GM10266 (cell line): ENCODE results near the gene ELK4.

ENCODE experiments used
- DNase-seq: peaks from one replicate; pipeline ENCODE4 v3.0.0; 2012; ENCODE audit errors: extremely low spot score
- TF ChIP-seq, protein P1 (sequence below): IDR thresholded peaks from 2 replicates; pipeline ENCODE4 v1.5.1; 2012; ENCODE audit warnings: mild to moderate bottlenecking, low read depth; ENCODE audit not compliant: control insufficient read depth, insufficient read depth; ENCODE audit errors: missing control alignments

Gene ELK4

DNA sequence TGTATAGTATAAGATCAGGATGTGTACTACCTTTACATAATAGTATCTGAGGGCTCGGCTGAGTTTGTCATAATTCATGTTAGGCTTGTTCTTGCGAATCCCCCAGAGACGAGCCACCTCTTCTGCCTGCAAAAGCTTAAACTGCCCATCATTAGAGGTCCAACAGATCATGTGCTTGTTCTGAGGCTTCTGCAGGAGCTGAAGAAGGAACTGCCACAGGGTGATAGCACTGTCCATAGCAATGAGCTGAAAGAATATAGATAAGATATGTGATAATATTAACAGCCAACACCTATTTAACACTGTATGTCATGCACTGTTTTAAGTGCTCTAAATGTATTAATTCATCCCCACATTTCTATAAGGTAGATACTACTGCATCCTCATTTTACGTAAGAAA, 8.2 kb downstream of the ELK4 start:
- DNase-seq, result no peak
- TF ChIP-seq, protein P1, sequence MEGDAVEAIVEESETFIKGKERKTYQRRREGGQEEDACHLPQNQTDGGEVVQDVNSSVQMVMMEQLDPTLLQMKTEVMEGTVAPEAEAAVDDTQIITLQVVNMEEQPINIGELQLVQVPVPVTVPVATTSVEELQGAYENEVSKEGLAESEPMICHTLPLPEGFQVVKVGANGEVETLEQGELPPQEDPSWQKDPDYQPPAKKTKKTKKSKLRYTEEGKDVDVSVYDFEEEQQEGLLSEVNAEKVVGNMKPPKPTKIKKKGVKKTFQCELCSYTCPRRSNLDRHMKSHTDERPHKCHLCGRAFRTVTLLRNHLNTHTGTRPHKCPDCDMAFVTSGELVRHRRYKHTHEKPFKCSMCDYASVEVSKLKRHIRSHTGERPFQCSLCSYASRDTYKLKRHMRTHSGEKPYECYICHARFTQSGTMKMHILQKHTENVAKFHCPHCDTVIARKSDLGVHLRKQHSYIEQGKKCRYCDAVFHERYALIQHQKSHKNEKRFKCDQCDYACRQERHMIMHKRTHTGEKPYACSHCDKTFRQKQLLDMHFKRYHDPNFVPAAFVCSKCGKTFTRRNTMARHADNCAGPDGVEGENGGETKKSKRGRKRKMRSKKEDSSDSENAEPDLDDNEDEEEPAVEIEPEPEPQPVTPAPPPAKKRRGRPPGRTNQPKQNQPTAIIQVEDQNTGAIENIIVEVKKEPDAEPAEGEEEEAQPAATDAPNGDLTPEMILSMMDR, result no peak

DNA sequence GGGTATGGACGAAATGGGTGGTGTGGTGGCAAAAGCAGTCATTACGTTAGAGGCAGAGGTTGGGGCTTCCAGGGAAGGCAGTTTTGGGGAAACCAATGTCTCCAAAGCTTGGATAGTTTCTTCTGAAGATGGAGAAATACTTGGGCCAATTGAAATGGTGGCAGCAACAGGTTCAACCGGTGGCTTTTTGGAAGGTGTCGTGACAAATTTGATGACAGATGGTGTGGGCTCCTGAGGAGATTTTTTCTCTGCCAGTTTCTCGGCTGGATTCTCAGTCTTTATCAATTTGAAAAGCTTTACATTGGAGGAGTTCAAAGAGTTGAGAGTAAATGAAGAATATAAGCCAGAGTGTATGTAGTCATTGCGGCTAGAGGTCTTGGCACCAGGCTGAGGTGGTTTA, 11.5 kb downstream of the ELK4 start:
- DNase-seq, result no peak
- TF ChIP-seq, protein P1, result no peak

DNA sequence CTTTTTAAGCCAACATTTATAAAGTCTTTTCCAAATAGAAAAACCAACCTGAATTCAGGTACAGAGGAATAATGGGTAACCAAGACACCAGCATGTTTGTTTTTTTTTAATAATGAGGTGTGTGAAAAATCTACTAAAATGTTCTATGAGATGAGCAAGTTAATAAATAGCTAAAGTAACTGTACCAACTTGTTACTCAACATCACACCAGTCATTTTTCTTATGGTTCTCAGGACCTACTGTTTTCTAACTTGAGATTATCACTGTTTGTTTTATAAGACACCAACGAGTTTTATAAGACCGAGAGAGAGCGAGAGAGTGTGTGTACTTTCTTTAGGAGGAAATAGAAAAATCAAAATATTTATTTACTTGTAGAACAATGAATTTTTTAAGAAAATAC, 12.4 kb downstream of the ELK4 start:
- TF ChIP-seq, protein P1, result no peak

DNA sequence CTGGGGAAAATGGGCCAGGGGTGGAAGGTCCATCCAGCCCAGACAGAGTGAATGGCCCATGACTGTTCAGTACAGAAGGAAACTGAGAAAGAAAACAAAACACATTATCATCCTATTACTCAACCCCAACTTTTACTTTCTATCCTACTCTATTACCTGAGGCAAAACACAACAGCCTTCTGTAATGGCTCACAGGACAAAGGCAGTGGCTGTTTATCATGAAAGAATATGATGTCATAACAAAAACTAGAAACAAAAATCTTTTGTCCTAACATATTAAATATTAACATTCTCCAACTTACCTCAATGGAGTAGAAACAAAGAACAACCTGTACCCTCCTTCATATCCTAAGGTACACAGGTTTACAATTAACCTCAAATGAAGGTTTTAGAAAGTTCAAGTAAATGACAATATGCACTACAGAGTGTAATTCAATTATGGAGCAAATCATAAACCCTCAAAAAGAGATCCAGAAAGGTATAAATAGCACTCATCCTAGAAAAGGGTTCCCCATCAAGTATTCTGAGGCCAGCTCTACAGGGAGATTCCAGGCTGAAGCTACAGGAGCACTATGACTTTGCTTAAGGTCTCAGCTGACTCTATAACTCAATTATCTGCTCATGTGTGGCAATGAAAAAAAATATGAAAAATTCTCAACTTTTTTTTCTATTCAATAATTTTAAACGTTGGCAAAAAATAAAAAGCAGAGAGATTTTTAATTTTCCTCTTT, 15.1 kb downstream of the ELK4 start:
- TF ChIP-seq, protein P1, result no peak
- DNase-seq, result no peak

More for the DNA sequence above, 12.4 kb downstream of the ELK4 start:
- no peak for DNase-seq

DNA sequence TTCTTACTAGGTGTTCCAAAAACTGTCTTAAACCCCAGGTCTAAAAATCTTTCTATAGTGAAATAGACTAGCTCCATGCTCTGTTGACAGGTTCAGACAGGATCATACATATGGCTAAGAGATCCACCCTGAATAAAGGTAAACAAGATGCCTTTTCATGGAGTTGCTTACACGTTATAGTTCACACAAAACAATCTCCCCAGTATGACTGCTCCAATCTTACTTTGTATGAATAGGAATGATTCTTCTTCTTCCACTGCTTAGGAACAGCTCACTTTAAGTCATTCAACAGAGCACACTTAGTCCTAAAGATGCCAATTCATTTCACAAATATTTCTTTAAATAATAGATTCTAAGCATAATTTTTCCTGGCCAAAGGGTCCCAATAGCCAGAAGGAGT, 16.0 kb downstream of the ELK4 start:
- TF ChIP-seq, protein P1, result no peak

DNA sequence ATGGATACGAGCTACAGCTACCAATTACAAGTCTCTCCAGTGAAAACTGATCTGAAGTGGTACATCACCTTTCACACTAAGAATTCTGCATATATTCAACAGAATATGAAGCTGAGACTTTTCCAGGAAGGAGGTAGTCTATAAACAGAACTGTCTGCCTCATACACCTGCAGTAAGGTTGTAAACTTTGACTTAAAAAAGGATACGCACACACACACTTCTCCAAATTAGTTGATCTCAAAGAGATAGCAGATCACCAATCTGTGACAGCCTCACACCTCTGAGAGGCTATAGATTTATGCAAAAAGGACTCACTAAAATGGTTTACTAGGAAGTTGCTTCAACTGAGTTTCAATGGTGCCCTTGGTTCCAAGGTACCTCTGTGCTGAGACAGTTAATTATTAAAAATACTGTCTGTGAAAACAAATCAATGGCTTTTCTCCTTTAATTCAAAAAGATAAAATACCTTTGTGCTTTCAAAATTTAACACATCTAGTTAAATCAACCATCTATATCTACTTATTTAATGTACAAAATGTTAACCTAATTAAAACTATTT, 17.9 kb downstream of the ELK4 start:
- no peak for DNase-seq
- TF ChIP-seq, protein P1, result no peak

More for the DNA sequence above, 16.0 kb downstream of the ELK4 start:
- DNase-seq, result no peak

DNA sequence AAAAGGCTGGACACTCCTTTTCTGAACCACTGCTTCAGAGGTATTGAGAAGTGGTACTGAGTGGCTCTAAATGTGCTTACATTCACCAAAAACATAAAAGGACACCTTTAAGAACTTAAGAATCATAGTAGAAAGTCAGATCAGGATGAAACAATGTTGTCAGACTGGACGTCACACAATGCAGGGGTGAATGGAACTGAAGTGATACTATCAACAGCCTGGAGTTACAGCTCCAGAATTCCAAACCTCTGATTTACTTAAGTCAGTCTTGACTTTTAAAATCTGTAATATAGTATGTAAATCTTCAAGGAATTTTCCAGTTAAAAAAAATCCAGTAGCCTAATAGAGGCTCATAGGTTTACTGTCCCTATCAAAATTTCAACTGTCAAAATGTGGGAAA, 19.3 kb downstream of the ELK4 start:
- TF ChIP-seq, protein P1, result no peak
- DNase-seq, result no peak
